Measurements from ENCODE around the gene SUSD6. TPM values are rescaled to one million over a fixed set of nuclear protein-coding genes. Genes with fewer than 3 reads are reported as not detected.

SUSD6 gene
- total RNA-seq, 1 experiment from 2014 or later, result 3.7 TPM

GRCh38 chr14:69633238-69633637 lies 21.8 kb downstream of the SUSD6 start:
- no peak overlapping the region for H3K56ac ChIP-seq (ENCODE audit: insufficient read length, low read depth, low read length)
- TF ChIP-seq CTCF (conservative IDR thresholded peaks at IDR 0.05), result no peak
- H2BK5ac ChIP-seq (ENCODE audit: insufficient read length, low read length), result no peak overlapping the region
- Mint-ChIP-seq H3K4me3 (no peak overlapping the region), H3K27ac (peak overlapping the region in 1 of 3 experiments; percentile 28; a peak in 1 of 7 replicates), H3K4me1 (peaks cover 74 to 75% of the 10 kb centered on the region in 2 experiments), H3K36me3 (ENCODE audit: insufficient read depth in 1 of 3, low read depth in 3 of 3) (no peaks in the 10 kb centered on the region), H3K9me3 (no peaks in the 10 kb centered on the region), H3K27me3 (ENCODE audit: low read depth) (no peaks in the 10 kb centered on the region)
- no peaks in the 10 kb centered on the region for H4K20me1 ChIP-seq (ENCODE audit: control insufficient read depth, insufficient read depth, insufficient read length)
- H2BK15ac ChIP-seq (ENCODE audit: low read depth, low read length), result no peak overlapping the region
- no peaks in the 10 kb centered on the region for H3K79me2 ChIP-seq (ENCODE audit: insufficient read depth, low read length)
- H3T11ph ChIP-seq (ENCODE audit: low read length), result no peak overlapping the region
- no peaks in the 10 kb centered on the region for H3K79me1 ChIP-seq (ENCODE audit: insufficient read depth, low read depth, low read length, poor library complexity, severe bottlenecking)
- no CpG with 5 or more reads among the region's 4 CpGs for WGBS (ENCODE audit: extremely low coverage, insufficient read length, low lambda C conversion rate)
- no peak overlapping the region for H2AFZ ChIP-seq (ENCODE audit: low read length)
- H3K18ac ChIP-seq (ENCODE audit: insufficient read length, low read depth, low read length), result no peak overlapping the region
- H3K27ac ChIP-seq (ENCODE audit: insufficient read length, low read depth, low read length), result no peak overlapping the region
- no peak overlapping the region for H2BK120ac ChIP-seq (ENCODE audit: low read depth, low read length, poor library complexity, severe bottlenecking)
- no peak overlapping the region for H2BK20ac ChIP-seq (ENCODE audit: low read depth, low read length, poor library complexity, severe bottlenecking)
- H3K9ac ChIP-seq (ENCODE audit: extremely low read depth, insufficient read length, low read length), result no peak overlapping the region
- no peak overlapping the region for H2BK12ac ChIP-seq (ENCODE audit: insufficient read length, low read depth, low read length)
- H3K27me3 ChIP-seq (ENCODE audit: insufficient read depth, low read length), result no peaks in the 10 kb centered on the region
- H3K4me2 ChIP-seq (ENCODE audit: insufficient read depth, insufficient read length, low read length), result no peak overlapping the region
- DNase-seq, result no peak
- no peak overlapping the region for H2AK5ac ChIP-seq (ENCODE audit: insufficient read length, low read length)
- no peak overlapping the region for H3K23ac ChIP-seq (ENCODE audit: insufficient read length, low read depth, low read length)
- no peaks in the 10 kb centered on the region for H3K9me3 ChIP-seq (ENCODE audit: control insufficient read depth, low read depth, low read length)
- H3K4ac ChIP-seq (ENCODE audit: low read depth, low read length), result no peak overlapping the region
- H4K91ac ChIP-seq (ENCODE audit: insufficient read length, low read depth, low read length), result no peak overlapping the region
- peaks cover 12% of the 10 kb centered on the region; the same call in 1 of the 2 replicates for H3K4me1 ChIP-seq (ENCODE audit: insufficient read depth, low read length)
- no peaks in the 10 kb centered on the region for H3K23me2 ChIP-seq (ENCODE audit: insufficient read length, low read depth, low read length, poor library complexity, severe bottlenecking)
- no peak overlapping the region for H4K8ac ChIP-seq (replicated peaks; ENCODE audit: insufficient read length, low read depth, low read length)
- no peak overlapping the region for H3K14ac ChIP-seq (ENCODE audit: insufficient read depth, low read length)
- no peak overlapping the region for H4K5ac ChIP-seq (ENCODE audit: insufficient read length, low read depth, low read length)
